ENCODE results near the gene GGT6. TPM values are rescaled to one million over a fixed set of nuclear protein-coding genes. Genes with fewer than 3 reads are reported as not detected.

GGT6 gene
- total and polyA plus RNA-seq, 2 of the 13 experiments (the other 11 are each of a cell fraction or from before 2014, with no cell fraction given): 0.16 to 0.80 TPM

DNA sequence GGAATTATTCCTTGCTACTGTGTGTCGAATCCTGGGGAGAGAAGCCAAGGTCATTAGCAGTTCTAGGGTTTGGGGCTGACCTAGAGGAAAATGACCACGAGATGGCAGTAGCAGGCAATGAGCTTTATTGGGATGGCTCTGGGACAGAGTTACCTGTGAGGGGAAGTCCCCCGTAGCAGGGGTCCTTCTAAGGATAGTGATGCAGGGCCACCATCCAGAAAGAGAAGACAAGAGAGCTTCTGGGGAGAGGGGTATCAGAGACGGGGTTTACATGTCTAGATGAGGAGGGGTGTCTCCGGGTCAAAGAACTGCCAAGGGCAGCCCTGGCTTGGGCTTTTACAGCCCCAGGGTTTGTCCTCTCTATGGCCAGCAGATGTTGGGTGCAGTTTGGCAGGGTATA is 6.4 kb upstream of the GGT6 start (continued):
- TF ChIP-seq, protein P1, sequence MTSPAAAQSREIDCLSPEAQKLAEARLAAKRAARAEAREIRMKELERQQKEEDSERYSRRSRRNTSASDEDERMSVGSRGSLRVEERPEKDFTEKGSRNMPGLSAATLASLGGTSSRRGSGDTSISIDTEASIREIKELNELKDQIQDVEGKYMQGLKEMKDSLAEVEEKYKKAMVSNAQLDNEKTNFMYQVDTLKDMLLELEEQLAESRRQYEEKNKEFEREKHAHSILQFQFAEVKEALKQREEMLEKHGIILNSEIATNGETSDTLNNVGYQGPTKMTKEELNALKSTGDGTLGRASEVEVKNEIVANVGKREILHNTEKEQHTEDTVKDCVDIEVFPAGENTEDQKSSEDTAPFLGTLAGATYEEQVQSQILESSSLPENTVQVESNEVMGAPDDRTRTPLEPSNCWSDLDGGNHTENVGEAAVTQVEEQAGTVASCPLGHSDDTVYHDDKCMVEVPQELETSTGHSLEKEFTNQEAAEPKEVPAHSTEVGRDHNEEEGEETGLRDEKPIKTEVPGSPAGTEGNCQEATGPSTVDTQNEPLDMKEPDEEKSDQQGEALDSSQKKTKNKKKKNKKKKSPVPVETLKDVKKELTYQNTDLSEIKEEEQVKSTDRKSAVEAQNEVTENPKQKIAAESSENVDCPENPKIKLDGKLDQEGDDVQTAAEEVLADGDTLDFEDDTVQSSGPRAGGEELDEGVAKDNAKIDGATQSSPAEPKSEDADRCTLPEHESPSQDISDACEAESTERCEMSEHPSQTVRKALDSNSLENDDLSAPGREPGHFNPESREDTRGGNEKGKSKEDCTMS (CRISPR knock-in tag; conservative IDR thresholded peaks at IDR 0.05): no peak
- TF ChIP-seq SAP130 (CRISPR knock-in tag; IDR thresholded peaks at IDR 0.05; ENCODE audit: low read depth) (no peak; the same call in 1 of the 2 replicates), MIER3 (CRISPR knock-in tag; IDR thresholded peaks at IDR 0.05; ENCODE audit: borderline replicate concordance) (no peak), SIX4 (CRISPR knock-in tag; IDR thresholded peaks at IDR 0.05) (no peak), SP5 (CRISPR knock-in tag; IDR thresholded peaks at IDR 0.05; ENCODE audit: borderline replicate concordance, low read depth) (no peak), KLF9 (CRISPR knock-in tag; IDR thresholded peaks at IDR 0.05; ENCODE audit: low read depth) (no peak), ZNF629 (CRISPR knock-in tag; conservative IDR thresholded peaks at IDR 0.05) (no peak), ZNF776 (CRISPR knock-in tag; IDR thresholded peaks at IDR 0.05) (no peak), SRSF4 (IDR thresholded peaks at IDR 0.05; ENCODE audit: low read depth, low read length, poor library complexity, severe bottlenecking) (no peak), DR1 (CRISPR knock-in tag; IDR thresholded peaks at IDR 0.05) (no peak), ZNF367 (CRISPR knock-in tag; IDR thresholded peaks at IDR 0.05; ENCODE audit: borderline replicate concordance) (no peak), ZNF335 (CRISPR knock-in tag; IDR thresholded peaks at IDR 0.05) (no peak)
- TF ChIP-seq, protein P2, sequence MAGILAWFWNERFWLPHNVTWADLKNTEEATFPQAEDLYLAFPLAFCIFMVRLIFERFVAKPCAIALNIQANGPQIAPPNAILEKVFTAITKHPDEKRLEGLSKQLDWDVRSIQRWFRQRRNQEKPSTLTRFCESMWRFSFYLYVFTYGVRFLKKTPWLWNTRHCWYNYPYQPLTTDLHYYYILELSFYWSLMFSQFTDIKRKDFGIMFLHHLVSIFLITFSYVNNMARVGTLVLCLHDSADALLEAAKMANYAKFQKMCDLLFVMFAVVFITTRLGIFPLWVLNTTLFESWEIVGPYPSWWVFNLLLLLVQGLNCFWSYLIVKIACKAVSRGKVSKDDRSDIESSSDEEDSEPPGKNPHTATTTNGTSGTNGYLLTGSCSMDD (CRISPR knock-in tag; IDR thresholded peaks at IDR 0.05): no peak
- TF ChIP-seq, protein P3, sequence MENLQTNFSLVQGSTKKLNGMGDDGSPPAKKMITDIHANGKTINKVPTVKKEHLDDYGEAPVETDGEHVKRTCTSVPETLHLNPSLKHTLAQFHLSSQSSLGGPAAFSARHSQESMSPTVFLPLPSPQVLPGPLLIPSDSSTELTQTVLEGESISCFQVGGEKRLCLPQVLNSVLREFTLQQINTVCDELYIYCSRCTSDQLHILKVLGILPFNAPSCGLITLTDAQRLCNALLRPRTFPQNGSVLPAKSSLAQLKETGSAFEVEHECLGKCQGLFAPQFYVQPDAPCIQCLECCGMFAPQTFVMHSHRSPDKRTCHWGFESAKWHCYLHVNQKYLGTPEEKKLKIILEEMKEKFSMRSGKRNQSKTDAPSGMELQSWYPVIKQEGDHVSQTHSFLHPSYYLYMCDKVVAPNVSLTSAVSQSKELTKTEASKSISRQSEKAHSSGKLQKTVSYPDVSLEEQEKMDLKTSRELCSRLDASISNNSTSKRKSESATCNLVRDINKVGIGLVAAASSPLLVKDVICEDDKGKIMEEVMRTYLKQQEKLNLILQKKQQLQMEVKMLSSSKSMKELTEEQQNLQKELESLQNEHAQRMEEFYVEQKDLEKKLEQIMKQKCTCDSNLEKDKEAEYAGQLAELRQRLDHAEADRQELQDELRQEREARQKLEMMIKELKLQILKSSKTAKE (CRISPR knock-in tag; IDR thresholded peaks at IDR 0.05; ENCODE audit: borderline replicate concordance): no peak
- TF ChIP-seq, protein P4, sequence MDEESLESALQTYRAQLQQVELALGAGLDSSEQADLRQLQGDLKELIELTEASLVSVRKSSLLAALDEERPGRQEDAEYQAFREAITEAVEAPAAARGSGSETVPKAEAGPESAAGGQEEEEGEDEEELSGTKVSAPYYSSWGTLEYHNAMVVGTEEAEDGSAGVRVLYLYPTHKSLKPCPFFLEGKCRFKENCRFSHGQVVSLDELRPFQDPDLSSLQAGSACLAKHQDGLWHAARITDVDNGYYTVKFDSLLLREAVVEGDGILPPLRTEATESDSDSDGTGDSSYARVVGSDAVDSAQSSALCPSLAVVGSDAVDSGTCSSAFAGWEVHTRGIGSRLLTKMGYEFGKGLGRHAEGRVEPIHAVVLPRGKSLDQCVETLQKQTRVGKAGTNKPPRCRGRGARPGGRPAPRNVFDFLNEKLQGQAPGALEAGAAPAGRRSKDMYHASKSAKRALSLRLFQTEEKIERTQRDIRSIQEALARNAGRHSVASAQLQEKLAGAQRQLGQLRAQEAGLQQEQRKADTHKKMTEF (CRISPR knock-in tag; IDR thresholded peaks at IDR 0.05): 0 out of 2 replicates have a peak, but pooled peaks have one; percentile 17
- TF ChIP-seq, protein P5, sequence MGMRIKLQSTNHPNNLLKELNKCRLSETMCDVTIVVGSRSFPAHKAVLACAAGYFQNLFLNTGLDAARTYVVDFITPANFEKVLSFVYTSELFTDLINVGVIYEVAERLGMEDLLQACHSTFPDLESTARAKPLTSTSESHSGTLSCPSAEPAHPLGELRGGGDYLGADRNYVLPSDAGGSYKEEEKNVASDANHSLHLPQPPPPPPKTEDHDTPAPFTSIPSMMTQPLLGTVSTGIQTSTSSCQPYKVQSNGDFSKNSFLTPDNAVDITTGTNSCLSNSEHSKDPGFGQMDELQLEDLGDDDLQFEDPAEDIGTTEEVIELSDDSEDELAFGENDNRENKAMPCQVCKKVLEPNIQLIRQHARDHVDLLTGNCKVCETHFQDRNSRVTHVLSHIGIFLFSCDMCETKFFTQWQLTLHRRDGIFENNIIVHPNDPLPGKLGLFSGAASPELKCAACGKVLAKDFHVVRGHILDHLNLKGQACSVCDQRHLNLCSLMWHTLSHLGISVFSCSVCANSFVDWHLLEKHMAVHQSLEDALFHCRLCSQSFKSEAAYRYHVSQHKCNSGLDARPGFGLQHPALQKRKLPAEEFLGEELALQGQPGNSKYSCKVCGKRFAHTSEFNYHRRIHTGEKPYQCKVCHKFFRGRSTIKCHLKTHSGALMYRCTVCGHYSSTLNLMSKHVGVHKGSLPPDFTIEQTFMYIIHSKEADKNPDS (CRISPR knock-in tag; IDR thresholded peaks at IDR 0.05): no peak
- TF ChIP-seq, protein P6, sequence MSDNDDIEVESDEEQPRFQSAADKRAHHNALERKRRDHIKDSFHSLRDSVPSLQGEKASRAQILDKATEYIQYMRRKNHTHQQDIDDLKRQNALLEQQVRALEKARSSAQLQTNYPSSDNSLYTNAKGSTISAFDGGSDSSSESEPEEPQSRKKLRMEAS (IDR thresholded peaks at IDR 0.05): no peak
